Transverse colon (tissue), 4 donors: ENCODE data around the gene SDF2L1. TPM values are rescaled to one million over a fixed set of nuclear protein-coding genes. Genes with fewer than 3 reads are reported as not detected.

ENCODE experiments used
- DNase-seq: peaks from one replicate; pipeline ENCODE4 v3.0.0-alpha.2; 2019
- H3K27ac ChIP-seq, 4 donors: fragments of 200-600 bp; sonication (generic); 2 replicates each; pipeline ENCODE4 v1.5.1; 2016 to 2018; ENCODE audit warnings: inconsistent platforms in 4 of 4
- H3K27me3 ChIP-seq: fragments of 200-600 bp; sonication (generic); 2 replicates; pipeline ENCODE4 v1.5.1; 2017; ENCODE audit warnings: inconsistent platforms
- H3K36me3 ChIP-seq, 4 donors: fragments of 200-600 bp; sonication (generic); 2 replicates each; pipeline ENCODE4 v1.5.1; 2017 to 2019; ENCODE audit warnings: inconsistent platforms in 4 of 4
- H3K4me1 ChIP-seq, 4 donors: fragments of 200-600 bp; sonication (generic); 2 replicates each; pipeline ENCODE4 v1.5.1; 2017 to 2020; ENCODE audit warnings: inconsistent platforms in 4 of 4
- H3K4me3 ChIP-seq, 4 donors: fragments of 200-600 bp; sonication (generic); 1 replicate in 1 of 4; 2 replicates in 3 of 4; pipeline versions ENCODE4 v1.5.1 to v1.6.1; 2017 to 2019; ENCODE audit warnings: inconsistent platforms in 4 of 4
- H3K9me3 ChIP-seq, 2 donors: fragments of 200-600 bp; sonication (generic); 2 replicates each; pipeline ENCODE4 v1.5.1; 2017 to 2019; ENCODE audit warnings: inconsistent platforms in 2 of 2
- CTCF ChIP-seq, 5 experiments: fragments of 200-600 bp in 3 of 5; fragments of 450-650 bp in 2 of 5; sonication (generic) in 3 of 5; IDR thresholded peaks; 1 replicate in 2 of 5; 2 replicates in 3 of 5; pipeline ENCODE4 v1.5.1; 2016 to 2017; ENCODE audit warnings: antibody characterized with exemption in 5 of 5, inconsistent platforms in 3 of 5, mild to moderate bottlenecking in 2 of 5, moderate library complexity in 1 of 5
- EP300 ChIP-seq: sonication (generic); formaldehyde crosslinking; IDR thresholded peaks from one replicate; pipeline ENCODE4 v1.6.1; 2017; ENCODE audit warnings: antibody characterized with exemption, low read depth
- POLR2A ChIP-seq: fragments of 450-650 bp; IDR thresholded peaks from one replicate; pipeline ENCODE4 v1.6.1; 2016; ENCODE audit warnings: antibody characterized with exemption, mild to moderate bottlenecking, moderate library complexity
- POLR2AphosphoS5 ChIP-seq, 3 donors: sonication (generic); formaldehyde crosslinking; IDR thresholded peaks; one replicate each; pipeline ENCODE4 v1.6.1; 2016; ENCODE audit warnings: antibody characterized with exemption in 3 of 3
- WGBS, 2 donors: methylation state at CpG; one replicate each; pipeline ENCODE4 v1.1.5; 2018; ENCODE audit warnings: low coverage in 1 of 2; 5-methylcytosine and 5-hydroxymethylcytosine counted together
- in situ Hi-C, 4 donors: fragments of 200-750 bp; cut with MboI; loops; one replicate each; pipeline versions ENCODE4 v1.15.0 to v1.15.1; 2017; ENCODE audit warnings: low sequenced_read_pairs in 3 of 4, low pct_ligation_motif_present in 1 of 4, low pct_unique_long_range_greater_than_20kb in 1 of 4
- intact Hi-C: fragments of 100-400 bp; cut with DNase I; formaldehyde crosslinking; loops from one replicate; pipeline ENCODE4 v1.15.1; 2023; ENCODE audit warnings: low total_unique reads
- total RNA-seq, 4 donors: library from RNA; depleted of rRNA; stranded (reverse); fragments of >200 nt; gene quantifications; one replicate each; pipeline ENCODE4 v1.1.0, GENCODE V29; 2016

The SDF2L1 gene
- total RNA-seq, 4 donors from 2014 or later, result 34.0 to 55.7 (median 39.5) TPM; not detected in 1

GRCh38 chr22:21626735-21627469, 15.2 kb upstream of the SDF2L1 start:
- Histone ChIP-seq H3K4me1 (peaks cover 6 to 35% (median 22%) of the 10 kb centered on the region in 4 donors), H3K4me3 (no peak overlapping the region), H3K36me3 (peaks cover 0 to 3% (median 0%) of the 10 kb centered on the region in 4 donors), H3K9me3 (no peaks in the 10 kb centered on the region), H3K27ac (no peak overlapping the region), H3K27me3 (no peaks in the 10 kb centered on the region)
- in situ Hi-C loops, result no loop called here
- TF ChIP-seq EP300, result no peak
- no peak for TF ChIP-seq POLR2AphosphoS5 (IDR thresholded peaks at IDR 0.05)
- TF ChIP-seq POLR2A, result no peak
- no peak for TF ChIP-seq CTCF (IDR thresholded peaks at IDR 0.05)
- intact Hi-C loops, result no loop called here
- no peak for DNase-seq
- WGBS, 2 donors, result 75 to 82% methylated on average over 1 to 11 of the region's 11 CpGs

GRCh38 chr22:21628386-21629254, 13.5 kb upstream of the SDF2L1 start:
- intact Hi-C loops, result no loop called here
- Histone ChIP-seq H3K4me3 (peak overlapping the region; percentile 52 to 94 (median 83)), H3K36me3 (peaks cover 0 to under 1% (median 0%) of the 10 kb centered on the region in 4 donors), H3K9me3 (no peaks in the 10 kb centered on the region), H3K4me1 (peaks cover 6 to 30% (median 19%) of the 10 kb centered on the region in 4 donors), H3K27ac (peak overlapping the region; percentile 84 to 89 (median 88)), H3K27me3 (no peaks in the 10 kb centered on the region)
- in situ Hi-C loops, result no loop called here
- TF ChIP-seq POLR2A (no peak), CTCF (IDR thresholded peaks at IDR 0.05) (no peak), POLR2AphosphoS5 (IDR thresholded peaks at IDR 0.05) (no peak), EP300 (no peak)
- no peak for DNase-seq
- 65% methylated on average over 67 of the region's 74 CpGs; no CpG with 5 or more reads in 1 of the 2 donors for WGBS, 2 donors

- TF ChIP-seq POLR2AphosphoS5 (IDR thresholded peaks at IDR 0.05), result peak; percentile 15 to 91 (median 79)
- TF ChIP-seq CTCF (IDR thresholded peaks at IDR 0.05), result peak; percentile 21 to 95 (median 49)
- TF ChIP-seq POLR2A, result peak; percentile 77
- TF ChIP-seq EP300, result no peak
- Histone ChIP-seq H3K9me3 (no peaks in the 10 kb centered on the region), H3K27ac (peak within 1 kb of the TSS; percentile 84 to 89 (median 88)), H3K4me3 (peak within 1 kb of the TSS; percentile 52 to 94 (median 83)), H3K36me3 (no peaks in the 10 kb centered on the region), H3K4me1 (peaks cover 6 to 22% (median 15%) of the 10 kb centered on the region in 4 donors), H3K27me3 (no peaks in the 10 kb centered on the region)
- WGBS, 2 donors, result 1% methylated on average over 29 of the region's 93 CpGs; no CpG with 5 or more reads in 1 of the 2 donors
- in situ Hi-C loops, result no loop called here
- intact Hi-C loops, result no loop called here
- DNase-seq, result peak; percentile 97
Measured at GRCh38 chr22:21629255-21630149, 12.6 kb upstream of the SDF2L1 start, which contains the start of gene YDJC. Gene YDJC, minus strand, starts transcription at chr22:21630022. Its CDS starts 8 bp downstream, at chr22:21630014.
